NCI-H1694 treated with DMSO at 0.1 percent for 48 hours (cell line): Measurements from ENCODE around the gene PSRC1.
A peak's percentile ranks its signal among the peaks of the same experiment; 100 is the strongest.

Experiments
- DNase-seq: peaks from one replicate; lab custom pipeline; 2025; lab: John Stamatoyannopoulos, UW

Gene PSRC1

DNA sequence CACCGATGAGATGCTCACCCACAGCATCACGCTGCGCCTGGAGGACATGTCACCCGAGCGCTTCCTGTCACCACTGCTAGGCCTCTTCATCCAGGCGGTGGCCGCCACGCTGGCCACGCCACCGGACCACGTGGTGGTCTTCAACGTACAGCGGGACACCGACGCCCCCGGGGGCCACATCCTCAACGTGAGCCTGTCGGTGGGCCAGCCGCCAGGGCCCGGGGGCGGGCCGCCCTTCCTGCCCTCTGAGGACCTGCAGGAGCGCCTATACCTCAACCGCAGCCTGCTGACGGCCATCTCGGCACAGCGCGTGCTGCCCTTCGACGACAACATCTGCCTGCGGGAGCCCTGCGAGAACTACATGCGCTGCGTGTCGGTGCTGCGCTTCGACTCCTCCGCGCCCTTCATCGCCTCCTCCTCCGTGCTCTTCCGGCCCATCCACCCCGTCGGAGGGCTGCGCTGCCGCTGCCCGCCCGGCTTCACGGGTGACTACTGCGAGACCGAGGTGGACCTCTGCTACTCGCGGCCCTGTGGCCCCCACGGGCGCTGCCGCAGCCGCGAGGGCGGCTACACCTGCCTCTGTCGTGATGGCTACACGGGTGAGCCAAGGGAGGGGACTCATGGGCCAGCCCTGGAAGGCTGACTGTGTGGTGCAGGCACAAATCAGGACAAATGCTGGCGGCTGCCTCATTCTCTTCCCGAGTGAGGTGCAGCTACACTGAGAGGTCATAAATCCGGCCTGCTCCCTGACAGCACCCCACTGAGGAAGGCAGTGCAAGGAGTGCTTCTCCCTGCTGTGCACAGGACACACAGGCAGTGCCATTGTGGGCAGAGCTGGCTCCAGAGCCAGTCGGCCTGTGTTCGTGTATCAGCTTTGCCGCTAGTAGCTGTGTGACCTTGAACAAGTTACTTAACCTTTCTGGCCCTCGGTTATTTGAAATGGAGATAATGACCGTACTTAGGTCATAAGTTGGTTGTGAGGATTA, 24.2 kb downstream of the PSRC1 start:
- no peak for DNase-seq

DNA sequence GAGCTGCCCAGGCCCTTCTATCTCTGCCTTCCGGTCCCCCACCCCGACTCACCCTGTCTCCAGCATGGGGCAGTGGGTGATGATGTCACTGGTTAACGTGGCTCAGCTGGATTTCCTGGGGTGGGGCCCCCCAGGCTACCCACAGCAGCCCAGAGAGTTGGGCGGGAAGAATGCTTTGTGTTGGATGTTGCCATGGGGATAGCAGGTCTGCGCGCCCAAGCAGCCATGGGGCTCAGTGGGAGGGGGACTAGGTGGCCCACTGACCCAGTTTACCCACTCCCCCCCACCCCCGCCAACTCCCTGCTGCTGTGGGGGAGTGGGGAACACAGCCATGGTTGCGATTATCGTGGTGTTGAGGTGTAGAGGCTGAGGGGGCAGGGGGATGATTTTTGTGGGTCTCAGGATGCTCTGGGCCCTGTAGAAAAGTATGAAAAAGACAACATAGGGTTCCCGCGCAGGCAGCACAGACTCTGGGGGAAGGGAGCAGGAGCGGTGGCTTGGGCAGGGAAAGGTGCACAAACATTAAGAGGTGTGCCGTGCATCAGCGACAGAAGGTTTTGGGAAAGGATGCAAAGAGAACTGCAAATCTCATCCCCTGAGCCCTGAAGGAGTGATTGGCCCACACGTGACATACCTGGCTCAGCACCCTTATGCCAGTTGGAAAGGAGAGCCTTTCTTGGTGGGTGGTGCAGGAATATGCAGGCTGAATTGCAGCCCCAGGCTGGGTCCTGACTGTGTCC, 25.1 kb downstream of the PSRC1 start:
- DNase-seq = no peak

DNA sequence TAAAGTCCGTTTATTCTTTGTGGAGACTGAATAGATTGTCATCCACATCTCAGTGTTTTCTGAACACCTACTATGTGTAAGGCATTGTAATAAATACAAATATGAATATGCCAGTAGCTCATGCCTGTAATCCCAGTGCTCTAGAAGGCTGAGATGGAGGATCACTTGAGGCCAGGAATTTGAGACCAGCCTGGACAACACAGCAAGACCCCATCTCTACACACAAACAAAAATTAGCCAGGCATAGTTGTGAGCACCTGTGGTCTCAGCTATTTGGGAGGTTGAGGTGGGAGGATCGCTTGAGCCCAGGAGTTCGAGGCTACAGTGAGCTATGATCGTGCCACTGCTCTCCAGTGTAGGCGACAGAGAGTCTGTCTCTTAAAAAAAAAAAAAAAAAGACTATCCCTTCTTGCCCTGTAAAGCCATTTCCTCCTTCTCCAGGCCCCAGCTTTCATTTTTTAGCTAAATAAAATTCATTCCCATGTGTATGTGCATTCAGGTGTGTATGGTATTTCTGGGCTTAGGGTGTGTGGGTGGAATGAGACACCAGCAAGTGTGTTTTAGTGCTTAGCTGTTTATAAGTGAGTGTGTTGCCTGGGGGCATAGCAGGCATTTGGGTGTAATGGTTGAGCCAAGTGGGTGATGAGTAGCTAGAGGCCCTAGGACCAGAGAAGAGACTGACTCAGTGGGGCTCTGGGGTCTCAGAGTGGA, 25.8 kb downstream of the PSRC1 start:
- DNase-seq = peak; percentile 20

DNA sequence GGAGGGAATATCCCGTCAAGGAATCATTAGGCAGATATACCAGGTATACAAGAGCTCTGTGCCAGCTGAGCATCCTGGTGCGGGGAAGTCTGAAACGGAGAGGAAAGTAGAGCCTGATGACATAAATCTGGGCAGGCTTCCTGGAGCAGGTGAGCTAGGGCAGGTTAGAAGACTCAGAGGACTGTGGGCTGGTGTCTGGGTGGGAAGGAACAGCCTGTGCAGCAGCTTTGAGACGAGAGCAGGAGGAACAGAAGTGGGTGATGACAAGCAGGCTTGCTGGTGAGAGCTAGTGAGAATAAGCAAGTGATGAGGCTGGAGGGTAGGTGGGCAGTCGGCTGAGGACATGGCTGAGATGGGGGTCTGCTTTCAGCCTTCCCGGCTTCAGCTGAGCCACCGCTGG, 26.9 kb downstream of the PSRC1 start:
- DNase-seq = peak; percentile 66

DNA sequence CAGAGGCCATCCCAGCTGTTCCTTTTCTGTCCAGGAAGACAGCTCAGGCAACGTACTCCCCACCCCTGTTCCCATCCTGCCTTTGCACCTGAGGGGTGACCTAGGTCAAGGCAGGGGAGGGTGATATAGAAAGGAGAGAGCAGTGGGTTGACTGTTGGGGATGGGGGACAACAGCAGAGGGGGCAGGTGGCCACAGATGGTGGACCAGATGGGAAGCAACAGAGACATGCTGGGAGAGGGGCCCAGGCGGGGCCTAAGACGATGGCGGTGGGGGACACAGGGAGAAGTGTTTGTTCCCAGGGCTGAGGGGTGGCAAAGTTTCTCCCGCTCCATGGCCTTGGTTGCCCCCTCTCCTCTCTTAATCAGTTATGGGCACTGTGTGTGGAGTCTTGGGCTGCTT, 27.3 kb downstream of the PSRC1 start:
- DNase-seq = peak; percentile 83

DNA sequence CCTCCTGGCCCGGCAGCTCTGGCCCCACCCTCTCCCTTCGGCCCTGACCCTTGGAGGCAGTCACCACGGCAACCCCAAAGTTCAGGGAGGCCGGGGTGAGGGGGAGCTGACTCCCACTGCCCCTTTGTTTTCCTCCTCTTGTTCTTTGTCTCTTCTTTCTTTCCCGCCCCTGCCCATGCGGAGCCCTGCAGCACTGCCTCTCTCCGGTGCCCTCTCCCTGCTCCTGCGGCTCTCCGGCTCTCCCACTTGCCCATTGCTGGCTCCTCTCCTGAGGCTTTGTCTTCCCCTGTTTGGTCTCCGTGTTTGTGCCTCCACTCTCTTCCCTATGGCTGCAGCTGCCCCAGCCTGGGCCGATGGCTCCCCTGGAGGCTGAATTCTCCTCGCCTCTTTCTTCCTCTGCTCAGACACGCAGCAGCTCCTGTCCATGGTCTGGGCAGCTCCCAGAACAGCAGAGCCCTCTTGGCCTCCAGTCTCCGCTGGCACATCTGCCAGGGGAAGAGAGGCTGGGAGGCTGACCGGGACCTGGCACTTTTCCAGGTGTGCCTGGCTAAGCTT, 27.8 kb downstream of the PSRC1 start:
- DNase-seq = peak; percentile 83

DNA sequence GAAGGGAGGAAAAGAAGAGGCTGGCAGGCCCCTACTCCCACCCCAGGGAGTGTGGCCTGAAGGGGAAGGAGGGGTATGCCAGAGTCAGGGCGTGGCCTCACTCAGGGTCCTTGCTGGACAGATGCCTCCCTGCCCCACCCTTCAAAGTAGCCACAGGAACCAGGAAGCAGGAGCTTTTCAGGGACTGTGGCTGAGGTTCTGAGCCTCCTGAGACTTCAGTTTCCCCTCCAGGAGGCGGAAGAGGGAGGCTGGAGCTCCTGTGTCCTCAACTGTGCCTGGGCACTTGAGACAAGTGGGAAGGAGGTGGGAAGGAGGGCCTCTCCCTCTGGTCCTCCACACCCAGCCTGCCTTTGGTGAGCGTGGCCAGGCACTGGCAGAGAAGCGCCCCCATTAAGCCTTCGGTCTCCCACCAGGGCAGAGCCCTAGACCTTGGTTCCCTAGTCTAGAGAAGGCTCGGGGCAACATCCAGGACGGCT, 28.3 kb downstream of the PSRC1 start:
- DNase-seq = no peak

DNA sequence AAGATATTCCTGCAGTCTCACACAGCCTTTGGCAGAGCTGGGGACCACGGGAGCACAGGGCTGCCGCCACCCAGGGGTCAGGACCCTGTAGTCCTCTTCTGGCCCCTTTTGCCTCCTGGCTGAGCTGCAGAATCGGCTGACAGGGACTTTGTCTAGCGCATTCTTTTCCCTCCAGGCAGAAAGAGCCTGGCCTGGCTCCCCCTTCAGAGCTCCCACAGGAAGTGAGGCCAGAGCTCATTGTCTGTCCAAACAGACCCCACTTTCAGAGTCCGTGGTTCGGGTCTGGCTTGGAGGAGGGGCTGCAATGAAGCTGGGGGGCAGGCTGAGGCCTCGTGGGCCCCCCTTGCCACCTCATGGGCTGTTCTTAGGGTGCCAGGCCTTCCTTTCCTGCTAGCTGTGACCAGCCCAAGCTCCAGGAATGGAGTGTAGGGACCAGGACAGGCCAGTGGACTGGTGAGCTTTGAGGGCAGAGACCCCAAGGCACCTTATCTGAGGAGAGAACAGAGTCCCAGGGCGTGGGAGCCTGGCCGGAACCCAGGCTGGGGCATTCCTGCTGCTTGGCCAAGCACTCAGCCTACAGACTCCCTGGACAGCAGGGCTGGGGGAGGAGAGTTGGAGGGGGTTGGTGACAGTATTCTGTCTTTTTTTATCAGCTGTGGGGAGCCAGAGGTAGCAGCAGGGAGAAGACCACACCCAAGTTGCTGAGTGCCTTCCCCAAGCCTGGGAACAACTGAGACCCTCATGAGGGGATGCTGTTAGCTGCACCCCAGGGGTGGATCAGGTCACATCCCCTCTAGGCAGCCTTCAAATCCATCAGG, 28.9 kb downstream of the PSRC1 start:
- peak; percentile 36 for DNase-seq

DNA sequence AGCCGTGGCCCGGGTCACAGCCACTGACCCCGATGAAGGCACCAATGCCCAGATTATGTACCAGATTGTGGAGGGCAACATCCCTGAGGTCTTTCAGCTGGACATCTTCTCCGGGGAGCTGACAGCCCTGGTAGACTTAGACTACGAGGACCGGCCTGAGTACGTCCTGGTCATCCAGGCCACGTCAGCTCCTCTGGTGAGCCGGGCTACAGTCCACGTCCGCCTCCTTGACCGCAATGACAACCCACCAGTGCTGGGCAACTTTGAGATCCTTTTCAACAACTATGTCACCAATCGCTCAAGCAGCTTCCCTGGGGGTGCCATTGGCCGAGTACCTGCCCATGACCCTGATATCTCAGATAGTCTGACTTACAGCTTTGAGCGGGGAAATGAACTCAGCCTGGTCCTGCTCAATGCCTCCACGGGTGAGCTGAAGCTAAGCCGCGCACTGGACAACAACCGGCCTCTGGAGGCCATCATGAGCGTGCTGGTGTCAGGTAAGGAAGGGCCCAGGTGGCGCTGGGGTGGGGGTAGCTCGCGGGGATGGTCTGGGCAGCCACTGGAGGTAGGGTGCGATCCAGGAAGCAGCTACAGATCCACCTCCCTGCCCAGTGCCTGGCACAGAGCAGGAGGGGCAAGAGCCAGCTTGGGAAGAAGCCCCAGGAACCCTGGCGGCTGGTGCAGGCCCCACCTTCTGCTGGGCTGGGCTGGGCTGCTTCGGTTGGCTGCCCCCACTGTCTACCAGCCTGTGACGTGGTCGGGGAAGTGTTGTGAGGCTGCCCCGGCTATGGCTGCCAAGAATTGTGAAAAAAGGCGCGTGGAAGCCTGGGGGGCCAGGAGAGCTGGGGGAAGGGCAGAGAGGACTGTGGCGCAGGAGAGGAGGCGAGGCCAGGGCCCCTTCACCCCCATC, 29.8 kb downstream of the PSRC1 start:
- peak; percentile 95 for DNase-seq

DNA sequence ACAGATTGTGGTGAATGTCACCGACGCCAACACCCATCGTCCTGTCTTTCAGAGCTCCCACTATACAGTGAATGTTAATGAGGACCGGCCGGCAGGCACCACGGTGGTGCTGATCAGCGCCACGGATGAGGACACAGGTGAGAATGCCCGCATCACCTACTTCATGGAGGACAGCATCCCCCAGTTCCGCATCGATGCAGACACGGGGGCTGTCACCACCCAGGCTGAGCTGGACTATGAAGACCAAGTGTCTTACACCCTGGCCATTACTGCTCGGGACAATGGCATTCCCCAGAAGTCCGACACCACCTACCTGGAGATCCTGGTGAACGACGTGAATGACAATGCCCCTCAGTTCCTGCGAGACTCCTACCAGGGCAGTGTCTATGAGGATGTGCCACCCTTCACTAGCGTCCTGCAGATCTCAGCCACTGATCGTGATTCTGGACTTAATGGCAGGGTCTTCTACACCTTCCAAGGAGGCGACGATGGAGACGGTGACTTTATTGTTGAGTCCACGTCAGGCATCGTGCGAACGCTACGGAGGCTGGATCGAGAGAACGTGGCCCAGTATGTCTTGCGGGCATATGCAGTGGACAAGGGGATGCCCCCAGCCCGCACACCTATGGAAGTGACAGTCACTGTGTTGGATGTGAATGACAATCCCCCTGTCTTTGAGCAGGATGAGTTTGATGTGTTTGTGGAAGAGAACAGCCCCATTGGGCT, 30.6 kb downstream of the PSRC1 start:
- DNase-seq = no peak

DNA sequence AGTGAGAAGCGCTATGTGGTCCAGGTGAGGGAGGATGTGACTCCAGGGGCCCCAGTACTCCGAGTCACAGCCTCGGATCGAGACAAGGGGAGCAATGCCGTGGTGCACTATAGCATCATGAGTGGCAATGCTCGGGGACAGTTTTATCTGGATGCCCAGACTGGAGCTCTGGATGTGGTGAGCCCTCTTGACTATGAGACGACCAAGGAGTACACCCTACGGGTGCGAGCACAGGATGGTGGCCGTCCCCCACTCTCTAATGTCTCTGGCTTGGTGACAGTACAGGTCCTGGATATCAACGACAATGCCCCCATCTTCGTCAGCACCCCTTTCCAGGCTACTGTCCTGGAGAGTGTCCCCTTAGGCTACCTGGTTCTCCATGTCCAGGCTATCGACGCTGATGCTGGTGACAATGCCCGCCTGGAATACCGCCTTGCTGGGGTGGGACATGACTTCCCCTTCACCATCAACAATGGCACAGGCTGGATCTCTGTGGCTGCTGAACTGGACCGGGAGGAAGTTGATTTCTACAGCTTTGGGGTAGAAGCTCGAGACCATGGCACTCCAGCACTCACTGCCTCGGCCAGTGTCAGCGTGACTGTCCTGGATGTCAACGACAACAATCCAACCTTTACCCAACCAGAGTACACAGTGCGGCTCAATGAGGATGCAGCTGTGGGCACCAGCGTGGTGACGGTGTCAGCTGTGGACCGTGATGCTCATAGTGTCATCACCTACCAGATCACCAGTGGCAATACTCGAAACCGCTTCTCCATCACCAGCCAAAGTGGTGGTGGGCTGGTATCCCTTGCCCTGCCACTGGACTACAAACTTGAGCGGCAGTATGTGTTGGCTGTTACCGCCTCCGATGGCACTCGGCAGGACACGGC, 31.4 kb downstream of the PSRC1 start:
- DNase-seq = no peak

DNA sequence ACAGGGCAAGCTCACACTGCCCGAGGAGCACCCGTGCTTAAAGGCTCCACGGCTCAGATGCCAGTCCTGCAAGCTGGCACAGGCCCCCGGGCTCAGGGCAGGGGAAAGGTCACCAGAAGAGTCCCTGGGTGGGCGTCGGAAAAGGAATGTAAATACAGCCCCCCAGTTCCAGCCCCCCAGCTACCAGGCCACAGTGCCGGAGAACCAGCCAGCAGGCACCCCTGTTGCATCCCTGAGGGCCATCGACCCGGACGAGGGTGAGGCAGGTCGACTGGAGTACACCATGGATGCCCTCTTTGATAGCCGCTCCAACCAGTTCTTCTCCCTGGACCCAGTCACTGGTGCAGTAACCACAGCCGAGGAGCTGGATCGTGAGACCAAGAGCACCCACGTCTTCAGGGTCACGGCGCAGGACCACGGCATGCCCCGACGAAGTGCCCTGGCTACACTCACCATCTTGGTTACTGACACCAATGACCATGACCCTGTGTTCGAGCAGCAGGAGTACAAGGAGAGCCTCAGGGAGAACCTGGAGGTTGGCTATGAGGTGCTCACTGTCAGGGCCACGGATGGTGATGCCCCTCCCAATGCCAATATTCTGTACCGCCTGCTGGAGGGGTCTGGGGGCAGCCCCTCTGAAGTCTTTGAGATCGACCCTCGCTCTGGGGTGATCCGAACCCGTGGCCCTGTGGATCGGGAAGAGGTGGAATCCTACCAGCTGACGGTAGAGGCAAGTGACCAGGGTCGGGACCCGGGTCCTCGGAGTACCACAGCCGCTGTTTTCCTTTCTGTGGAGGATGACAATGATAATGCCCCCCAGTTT, 32.3 kb downstream of the PSRC1 start:
- DNase-seq = no peak

DNA sequence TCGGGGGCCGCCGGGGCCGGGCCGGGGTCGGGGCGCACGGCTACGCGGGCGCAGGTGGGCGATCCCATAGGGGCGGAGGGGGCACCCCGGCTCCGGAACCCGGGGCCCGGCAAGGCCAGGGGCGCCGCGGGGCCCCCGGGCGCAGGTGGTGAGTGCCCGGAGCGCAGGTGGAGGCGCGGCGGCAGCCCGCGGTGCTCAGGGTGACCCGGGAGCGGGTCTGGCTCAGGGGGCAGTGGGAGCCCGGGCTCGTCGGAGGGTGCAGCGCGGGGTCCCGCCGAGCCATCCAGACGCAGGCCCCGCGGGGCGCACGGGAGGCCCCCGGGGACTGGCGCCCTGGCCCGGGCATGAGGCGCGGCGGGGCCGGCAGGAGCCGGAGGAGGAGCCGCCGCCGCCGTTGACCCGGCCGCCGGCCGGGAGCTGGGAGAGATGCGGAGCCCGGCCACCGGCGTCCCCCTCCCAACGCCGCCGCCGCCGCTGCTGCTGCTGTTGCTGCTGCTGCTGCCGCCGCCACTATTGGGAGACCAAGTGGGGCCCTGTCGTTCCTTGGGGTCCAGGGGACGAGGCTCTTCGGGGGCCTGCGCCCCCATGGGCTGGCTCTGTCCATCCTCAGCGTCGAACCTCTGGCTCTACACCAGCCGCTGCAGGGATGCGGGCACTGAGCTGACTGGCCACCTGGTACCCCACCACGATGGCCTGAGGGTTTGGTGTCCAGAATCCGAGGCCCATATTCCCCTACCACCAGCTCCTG, 33.1 kb downstream of the PSRC1 start:
- DNase-seq = no peak

DNA sequence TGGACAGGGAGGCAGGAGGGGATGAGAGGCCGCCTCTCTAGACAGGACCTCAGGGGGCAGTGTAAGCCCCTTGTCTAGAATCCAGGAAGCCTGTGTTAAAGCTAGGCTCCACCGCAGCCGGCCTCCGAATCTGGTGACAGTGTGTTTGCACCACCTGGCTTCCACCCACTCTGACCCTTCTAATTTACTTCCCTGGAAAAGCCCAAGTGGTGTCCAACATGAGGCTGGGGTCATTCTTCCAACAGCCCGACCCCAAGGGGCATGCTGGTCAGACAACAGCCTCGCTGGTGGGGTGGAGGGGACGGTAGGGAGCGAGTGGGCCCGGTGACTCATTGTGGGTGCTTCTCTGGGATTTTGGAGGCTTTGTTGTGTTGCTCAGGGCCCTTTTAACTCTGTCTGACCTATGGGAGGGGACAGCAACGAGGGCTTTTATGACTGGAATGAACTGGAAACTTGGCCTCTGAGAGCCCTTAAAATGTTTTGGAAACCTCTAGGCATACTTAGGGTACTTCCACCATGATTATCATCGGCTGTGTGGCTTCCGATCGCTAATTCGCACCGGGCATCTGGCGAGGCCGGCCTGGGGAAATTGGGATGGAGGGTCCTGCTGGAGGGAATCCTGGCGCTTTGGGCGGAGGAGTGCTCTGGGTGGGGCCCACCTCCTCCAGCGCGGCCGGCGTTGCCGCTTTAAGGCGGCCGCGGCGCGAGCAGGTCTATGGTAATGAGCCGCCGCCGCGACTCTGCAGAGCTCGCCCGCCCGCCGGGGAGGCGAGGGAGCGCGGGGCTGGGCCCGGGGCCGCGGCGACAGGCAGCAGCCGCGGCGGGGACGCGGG, 33.9 kb downstream of the PSRC1 start, which contains the start of gene CELSR2:
CELSR2 (plus strand) TSS at position 743 of the 833 bp plus-strand sequence. CDS start 541 bp downstream, outside the sequence.
- peak; percentile 55 for DNase-seq

DNA sequence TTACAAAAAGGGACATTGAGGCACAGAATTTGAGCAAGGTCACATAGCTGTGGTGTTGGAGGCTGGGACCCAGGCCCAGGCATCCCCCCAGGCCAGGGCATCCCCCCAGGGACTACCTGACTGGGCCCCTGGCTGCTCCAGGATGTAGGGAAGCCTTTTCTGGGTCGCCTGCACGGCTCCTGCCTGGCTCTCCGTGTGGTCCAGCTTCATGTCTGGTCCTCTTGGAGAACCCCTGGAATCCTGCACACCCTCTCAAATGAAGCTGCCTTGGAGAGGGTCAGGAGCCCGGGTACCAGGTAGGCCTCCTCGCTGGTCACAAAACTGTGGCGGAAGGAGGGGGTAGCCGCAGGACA, 34.5 kb downstream of the PSRC1 start:
- DNase-seq = no peak
